ENCODE results near the gene FBXL4.
A peak's percentile ranks its signal among the peaks of the same experiment; 100 is the strongest.
"Not testable (repeated sequence)": the region's sequence is repeated elsewhere in the genome, so short reads cannot be mapped to it uniquely, and the experiment has no call there.

The FBXL4 gene

GRCh38 chr6:98945311-98946115, 2.2 kb downstream of the FBXL4 start:
- DNase-seq = no peak

GRCh38 chr6:98944598-98945081, 3.1 kb downstream of the FBXL4 start:
- no peak for DNase-seq

GRCh38 chr6:98944168-98944567, 3.6 kb downstream of the FBXL4 start:
- DNase-seq = no peak

- DNase-seq = no peak
Observed at GRCh38 chr6:98942263-98942803, 5.4 kb downstream of the FBXL4 start.

GRCh38 chr6:98941319-98941718, 6.4 kb downstream of the FBXL4 start:
- DNase-seq = no peak

- DNase-seq = no peak
Observed at GRCh38 chr6:98937351-98937750, 10.4 kb downstream of the FBXL4 start.

- no peak for DNase-seq
Observed at GRCh38 chr6:98932381-98932780, 15.4 kb downstream of the FBXL4 start.

GRCh38 chr6:98931696-98932095, 16.1 kb downstream of the FBXL4 start:
- no peak for DNase-seq

- no peak for DNase-seq
Observed at GRCh38 chr6:98929498-98930060, 18.2 kb downstream of the FBXL4 start.

GRCh38 chr6:98928688-98929087, 19.1 kb downstream of the FBXL4 start:
- DNase-seq = no peak

GRCh38 chr6:98927534-98927933, 20.2 kb downstream of the FBXL4 start:
- no peak for DNase-seq

- no peak for DNase-seq
Observed at GRCh38 chr6:98925831-98926230, 21.9 kb downstream of the FBXL4 start.

- no peak for DNase-seq
Observed at GRCh38 chr6:98924647-98925046, 23.1 kb downstream of the FBXL4 start.

GRCh38 chr6:98920904-98921431, 26.8 kb downstream of the FBXL4 start:
- no peak for DNase-seq

GRCh38 chr6:98910946-98911345, 36.8 kb downstream of the FBXL4 start:
- not testable (repeated sequence) for DNase-seq

- DNase-seq = no peak
Observed at GRCh38 chr6:98909236-98909635, 38.5 kb downstream of the FBXL4 start.

GRCh38 chr6:98906342-98906741, 41.4 kb downstream of the FBXL4 start:
- DNase-seq = not testable (repeated sequence)

GRCh38 chr6:98905759-98906158, 42.0 kb downstream of the FBXL4 start:
- no peak for DNase-seq

GRCh38 chr6:98904096-98904495, 43.6 kb downstream of the FBXL4 start:
- peak; percentile 29 for DNase-seq

- DNase-seq = no peak
Observed at GRCh38 chr6:98900706-98901105, 47.0 kb downstream of the FBXL4 start.

- peak; percentile 26 for DNase-seq
Observed at GRCh38 chr6:98894810-98895209, 52.9 kb downstream of the FBXL4 start.

GRCh38 chr6:98887650-98888049, 60.1 kb downstream of the FBXL4 start:
- DNase-seq = no peak

GRCh38 chr6:98885330-98885729, 62.4 kb downstream of the FBXL4 start:
- DNase-seq = no peak

GRCh38 chr6:98880486-98880885, 67.3 kb downstream of the FBXL4 start:
- no peak for DNase-seq
